HepG2 (cell line): ENCODE measurements around the gene FITM2. TPM values are rescaled to one million over a fixed set of nuclear protein-coding genes. Genes with fewer than 3 reads are reported as not detected.

Experiments
- ATAC-seq: fragments of 200-7000 bp; cut with Tn5 transposase; 3 replicates; pipeline ENCODE4 v1.9.1; 2020; ENCODE audit warnings: mild to moderate bottlenecking, moderate library complexity
- BruUV-seq: library from RNA; stranded (reverse); fragments of 400-500 nt; replicated peaks from 2 replicates; lab custom pipeline; 2021; lab: Mats Ljungman, UMichigan
- CTCF ChIA-PET: fragments of 300-600 bp; formaldehyde crosslinking; extraction: SDS; loops from one replicate; lab custom pipeline; 2021; ENCODE audit warnings: low total read pairs, inconsistent platforms, low intra/inter-chr PET ratio; lab: Yijun Ruan, JAX
- POLR2A ChIA-PET: fragments of 350-600 bp; sonication (Branson Sonifier 250); formaldehyde crosslinking; loops from one replicate; lab custom pipeline; 2020; ENCODE audit warnings: antibody characterized with exemption, inconsistent platforms; lab: Yijun Ruan, JAX
- DNase-seq: peaks from one replicate; pipeline ENCODE4 v3.0.0-alpha.2; 2015; ENCODE audit warnings: low spot score
- FAIRE-seq: peaks from 3 replicates; lab custom pipeline; 2011; peaks lifted over from hg19 to GRCh38; lab: Jason Lieb, UNC
- H2AFZ ChIP-seq: one replicate; pipeline ENCODE4 v1.6.1; 2011; ENCODE audit warnings: low read length, inconsistent platforms
- H3K27ac ChIP-seq: fragments of 300-600 bp; 3 replicates; pipeline ENCODE4 v1.8.0; 2011; ENCODE audit warnings: mixed run types, mild to moderate bottlenecking, mixed read lengths, low read length, inconsistent platforms; ENCODE audit not compliant: insufficient read depth; ENCODE audit errors: extremely low read length
- H3K27me3 ChIP-seq, 2 experiments: fragments of 200-600 bp in 1 of 2; 2 replicates in 1 of 2; 3 replicates in 1 of 2; pipeline versions ENCODE4 v1.6.0 to v1.8.0; 2011; ENCODE audit warnings: low read length in 2 of 2, mild to moderate bottlenecking in 2 of 2, moderate library complexity in 2 of 2, inconsistent platforms in 1 of 2; ENCODE audit not compliant: insufficient read depth in 2 of 2, control insufficient read depth in 1 of 2
- H3K36me3 ChIP-seq, 2 experiments: fragments of 200-600 bp in 1 of 2; replicated peaks in 1 of 2; 2 replicates in 1 of 2; 3 replicates in 1 of 2; pipeline versions ENCODE4 v1.5.1 to v1.8.0; 2011; ENCODE audit warnings: low read length in 2 of 2, inconsistent platforms in 1 of 2; ENCODE audit not compliant: insufficient read depth in 2 of 2, control insufficient read depth in 1 of 2
- H3K4me1 ChIP-seq: 2 replicates; pipeline ENCODE4 v1.5.1; 2012; ENCODE audit warnings: low read length, inconsistent platforms; ENCODE audit not compliant: insufficient read depth
- H3K4me2 ChIP-seq: 2 replicates; pipeline ENCODE4 v1.6.0; 2011; ENCODE audit warnings: low read depth, low read length, inconsistent platforms
- H3K4me3 ChIP-seq, 3 experiments: fragments of 200-600 bp in 1 of 3; sonication (generic), shearing (Covaris generic) in 1 of 3; replicated peaks in 1 of 3; 2 replicates each; pipeline ENCODE4 v1.5.1; 2011 to 2016; ENCODE audit warnings: low read length in 3 of 3, inconsistent platforms in 2 of 3, low read depth in 2 of 3, mild to moderate bottlenecking in 2 of 3, control low read depth in 1 of 3, mixed read lengths in 1 of 3; ENCODE audit not compliant: insufficient read depth in 1 of 3
- H3K79me2 ChIP-seq: one replicate; pipeline ENCODE4 v1.6.1; 2011; ENCODE audit warnings: low read length, inconsistent platforms; ENCODE audit not compliant: insufficient read depth
- H3K9ac ChIP-seq: 2 replicates; pipeline ENCODE4 v1.6.0; 2011; ENCODE audit warnings: mild to moderate bottlenecking, low read depth, low read length, inconsistent platforms; ENCODE audit not compliant: insufficient read depth
- H3K9me3 ChIP-seq: 2 replicates; pipeline ENCODE4 v1.5.1; 2012; ENCODE audit warnings: mild to moderate bottlenecking, low read length
- H4K20me1 ChIP-seq: 2 replicates; pipeline ENCODE4 v1.6.0; 2011; ENCODE audit warnings: inconsistent platforms, mild to moderate bottlenecking, low read length, moderate library complexity; ENCODE audit not compliant: insufficient read depth
- HOXA5 ChIP-seq: sonication (generic); formaldehyde crosslinking; IDR thresholded peaks from 2 replicates; pipeline ENCODE4 v1.4.0; 2020; ENCODE audit warnings: missing genetic modification reagents
- MBNL3 ChIP-seq: fragments of 250-450 bp; sonication (Bioruptor Pico); conservative IDR thresholded peaks from 2 replicates; pipeline ENCODE4 v1.8.0; 2022; ENCODE audit warnings: mild to moderate bottlenecking, inconsistent platforms
- NFIC ChIP-seq: IDR thresholded peaks from 2 replicates; pipeline ENCODE4 v1.6.1; 2012; ENCODE audit warnings: mild to moderate bottlenecking, low read length, inconsistent platforms
- NKX3-1 ChIP-seq: sonication (generic); formaldehyde crosslinking; IDR thresholded peaks from 2 replicates; pipeline ENCODE4 v1.5.0; 2020; ENCODE audit warnings: missing genetic modification reagents
- RAD51 ChIP-seq: fragments of 450-650 bp; IDR thresholded peaks from 2 replicates; pipeline ENCODE4 v1.6.1; 2016; ENCODE audit warnings: borderline replicate concordance
- SAFB2 ChIP-seq: sonication (generic); formaldehyde crosslinking; IDR thresholded peaks from 2 replicates; pipeline ENCODE4 v1.5.1; 2020; ENCODE audit warnings: missing genetic modification reagents, low read depth, mild to moderate bottlenecking, borderline replicate concordance
- TMF1 ChIP-seq: sonication (generic); formaldehyde crosslinking; IDR thresholded peaks from 2 replicates; pipeline ENCODE4 v1.8.1; 2022; ENCODE audit warnings: low read depth, missing genetic modification reagents
- YEATS4 ChIP-seq: sonication (generic); formaldehyde crosslinking; IDR thresholded peaks from 2 replicates; pipeline ENCODE4 v1.4.0; 2020; ENCODE audit warnings: missing genetic modification reagents, borderline replicate concordance
- ZC3H13 ChIP-seq: sonication (generic); formaldehyde crosslinking; IDR thresholded peaks from 2 replicates; pipeline ENCODE4 v1.8.1; 2023; ENCODE audit warnings: mild to moderate bottlenecking, missing genetic modification reagents, moderate library complexity
- ZNF205 ChIP-seq: IDR thresholded peaks from 2 replicates; pipeline ENCODE4 v1.6.1; 2018; ENCODE audit warnings: missing biosample characterization, missing genetic modification reagents
- ZNF570 ChIP-seq: sonication (generic); formaldehyde crosslinking; IDR thresholded peaks from 2 replicates; pipeline ENCODE4 v1.4.0; 2020; ENCODE audit warnings: mild to moderate bottlenecking, missing genetic modification reagents, borderline replicate concordance
- WGBS: methylation state at CpG from one replicate; pipeline ENCODE4 v1.1.6; 2017; ENCODE audit warnings: low lambda C conversion rate; 5-methylcytosine and 5-hydroxymethylcytosine counted together
- in situ Hi-C: cut with HindIII; loops from 2 replicates; pipeline ENCODE4 v1.10.0; 2017; ENCODE audit warnings: low pct_unique_long_range_greater_than_20kb; ENCODE audit not compliant: extremely low pct_ligation_motif_present
- intact Hi-C: fragments of 100-400 bp; cut with micrococcal nuclease; formaldehyde crosslinking; loops from one replicate; pipeline ENCODE4 v1.10.0; 2022; ENCODE audit not compliant: unreplicated experiment
- polyA plus RNA-seq, 8 experiments: library from polyadenylated mRNA; depleted of rRNA in 3 of 8; stranded (reverse) in 7 of 8; unstranded in 1 of 8; fragments of >200 nt; fragmentation: Illumina TruSeq in 4 of 8; extraction: Trizol in 4 of 8; gene quantifications; 2 replicates each; pipeline versions ENCODE4 v1.2.1 to v1.2.3, GENCODE V29; 2011 to 2016; ENCODE audit warnings: low read depth in 4 of 8, missing spikeins in 1 of 8, mixed read lengths in 1 of 8; ENCODE audit not compliant: insufficient read depth in 1 of 8
- total RNA-seq, 5 experiments: library from RNA; depleted of rRNA; stranded (reverse); fragments of >200 nt; fragmentation: Illumina TruSeq; extraction: Trizol; gene quantifications; 2 replicates each; pipeline ENCODE4 v1.2.3, GENCODE V29; 2016; ENCODE audit warnings: low read depth in 1 of 5
- TF ChIP-seq, protein P1 (sequence below): sonication (generic); formaldehyde crosslinking; conservative IDR thresholded peaks from 2 replicates; pipeline ENCODE4 v1.4.0; 2020; ENCODE audit warnings: missing genetic modification reagents
- TF ChIP-seq, protein P2 (sequence below): conservative IDR thresholded peaks from 2 replicates; pipeline ENCODE4 v1.6.1; 2018; ENCODE audit warnings: missing genetic modification reagents
- TF ChIP-seq, protein P3 (sequence below): IDR thresholded peaks from 2 replicates; pipeline ENCODE4 v1.6.1; 2016; ENCODE audit warnings: low read depth, control low read depth
- TF ChIP-seq, protein P4 (sequence below): sonication (generic); formaldehyde crosslinking; IDR thresholded peaks from 2 replicates; pipeline ENCODE4 v1.5.0; 2020; ENCODE audit warnings: mild to moderate bottlenecking, missing genetic modification reagents, borderline replicate concordance

The FITM2 gene
- total and polyA plus RNA-seq, 2 of the 13 experiments (the other 11 are each of a cell fraction or from before 2014, with no cell fraction given): 9.6 to 24.5 TPM

DNA sequence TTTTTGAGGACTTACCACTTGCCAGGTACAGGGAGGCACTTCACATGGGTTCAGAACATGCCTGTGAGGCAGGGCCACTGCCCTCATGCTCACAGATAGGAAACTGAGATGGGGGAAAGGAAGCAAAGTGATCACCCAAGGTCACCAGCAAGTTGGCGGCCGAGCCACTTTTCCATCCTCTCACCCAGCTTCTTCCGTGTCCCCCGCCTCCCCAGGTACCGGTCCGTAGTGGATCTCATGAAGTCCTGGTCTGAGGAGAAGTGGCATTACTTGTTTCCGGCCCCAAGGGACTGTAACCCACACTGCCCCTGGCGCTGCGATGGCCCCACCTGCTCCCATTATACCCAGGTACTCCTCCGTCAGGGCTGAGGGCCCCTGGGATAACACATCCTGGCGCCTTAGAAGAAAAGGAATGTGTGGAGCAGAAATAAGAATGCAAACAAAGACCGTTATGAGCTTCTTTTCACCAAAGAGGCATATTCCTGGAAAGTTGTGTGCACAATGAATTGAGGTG is 32.2 kb upstream of the FITM2 start:
- no peak for FAIRE-seq
- CTCF ChIA-PET: no interaction called here

DNA sequence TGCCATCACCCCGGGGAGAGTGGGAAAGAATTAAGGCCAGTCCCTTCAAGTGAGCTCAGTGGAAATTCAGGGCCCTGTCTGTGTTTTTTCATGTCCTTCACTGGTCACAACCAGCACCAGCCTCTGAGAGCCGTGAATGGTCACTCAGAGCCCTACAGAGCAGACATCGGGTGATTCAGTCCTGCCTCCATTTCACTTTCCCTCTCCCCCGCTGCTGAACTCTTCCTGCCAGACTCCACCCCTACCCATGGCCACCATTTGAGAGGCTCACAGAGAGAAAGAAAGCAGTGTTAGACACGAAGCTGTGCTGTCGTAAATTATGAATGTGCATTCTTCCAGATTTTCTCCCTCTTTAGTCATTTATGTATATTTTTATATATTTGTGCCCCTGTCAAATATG is 31.2 kb upstream of the FITM2 start:
- intact Hi-C loops: no loop called here
- in situ Hi-C loops: no loop called here
- FAIRE-seq (no peak), DNase-seq (no peak), ATAC-seq (no peak)
- no peak overlapping the region for H3K27ac ChIP-seq
- no peak overlapping the region for H3K4me3 ChIP-seq
- peaks cover 2% of the 10 kb centered on the region for H3K4me1 ChIP-seq
- no peak overlapping the region for H3K9ac ChIP-seq
- no peaks in the 10 kb centered on the region for H3K36me3 ChIP-seq
- H2AFZ ChIP-seq: no peak overlapping the region
- ChIA-PET CTCF (no interaction called here), POLR2A (interaction anchor here (1.7 kb wide), 1 partner anchor 14 kb away, joined by 6 read pairs; the partner anchor contains the start of gene HNF4A)
- H3K9me3 ChIP-seq: no peaks in the 10 kb centered on the region
- 72% methylated on average over 6 of the region's 6 CpGs for WGBS
- peaks cover 2 to 10% of the 10 kb centered on the region in 2 experiments; a peak in 3 of 5 replicates for H3K27me3 ChIP-seq
- H3K79me2 ChIP-seq: no peaks in the 10 kb centered on the region
- H4K20me1 ChIP-seq: no peaks in the 10 kb centered on the region
- H3K4me2 ChIP-seq: no peak overlapping the region
- BruUV-seq: no TSS peak
- TF ChIP-seq, protein P1, sequence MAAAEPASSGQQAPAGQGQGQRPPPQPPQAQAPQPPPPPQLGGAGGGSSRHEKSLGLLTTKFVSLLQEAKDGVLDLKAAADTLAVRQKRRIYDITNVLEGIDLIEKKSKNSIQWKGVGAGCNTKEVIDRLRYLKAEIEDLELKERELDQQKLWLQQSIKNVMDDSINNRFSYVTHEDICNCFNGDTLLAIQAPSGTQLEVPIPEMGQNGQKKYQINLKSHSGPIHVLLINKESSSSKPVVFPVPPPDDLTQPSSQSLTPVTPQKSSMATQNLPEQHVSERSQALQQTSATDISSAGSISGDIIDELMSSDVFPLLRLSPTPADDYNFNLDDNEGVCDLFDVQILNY (CRISPR knock-in tag): no peak
- TF ChIP-seq YEATS4 (CRISPR knock-in tag): no peak
- no peak for TF ChIP-seq RAD51
- TF ChIP-seq, protein P2, sequence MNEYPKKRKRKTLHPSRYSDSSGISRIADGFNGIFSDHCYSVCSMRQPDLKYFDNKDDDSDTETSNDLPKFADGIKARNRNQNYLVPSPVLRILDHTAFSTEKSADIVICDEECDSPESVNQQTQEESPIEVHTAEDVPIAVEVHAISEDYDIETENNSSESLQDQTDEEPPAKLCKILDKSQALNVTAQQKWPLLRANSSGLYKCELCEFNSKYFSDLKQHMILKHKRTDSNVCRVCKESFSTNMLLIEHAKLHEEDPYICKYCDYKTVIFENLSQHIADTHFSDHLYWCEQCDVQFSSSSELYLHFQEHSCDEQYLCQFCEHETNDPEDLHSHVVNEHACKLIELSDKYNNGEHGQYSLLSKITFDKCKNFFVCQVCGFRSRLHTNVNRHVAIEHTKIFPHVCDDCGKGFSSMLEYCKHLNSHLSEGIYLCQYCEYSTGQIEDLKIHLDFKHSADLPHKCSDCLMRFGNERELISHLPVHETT (CRISPR knock-in tag): no peak
- no peak for TF ChIP-seq ZNF570 (CRISPR knock-in tag)
- TF ChIP-seq NKX3-1 (CRISPR knock-in tag): no peak
- TF ChIP-seq ZNF205: no peak
- TF ChIP-seq, protein P3, sequence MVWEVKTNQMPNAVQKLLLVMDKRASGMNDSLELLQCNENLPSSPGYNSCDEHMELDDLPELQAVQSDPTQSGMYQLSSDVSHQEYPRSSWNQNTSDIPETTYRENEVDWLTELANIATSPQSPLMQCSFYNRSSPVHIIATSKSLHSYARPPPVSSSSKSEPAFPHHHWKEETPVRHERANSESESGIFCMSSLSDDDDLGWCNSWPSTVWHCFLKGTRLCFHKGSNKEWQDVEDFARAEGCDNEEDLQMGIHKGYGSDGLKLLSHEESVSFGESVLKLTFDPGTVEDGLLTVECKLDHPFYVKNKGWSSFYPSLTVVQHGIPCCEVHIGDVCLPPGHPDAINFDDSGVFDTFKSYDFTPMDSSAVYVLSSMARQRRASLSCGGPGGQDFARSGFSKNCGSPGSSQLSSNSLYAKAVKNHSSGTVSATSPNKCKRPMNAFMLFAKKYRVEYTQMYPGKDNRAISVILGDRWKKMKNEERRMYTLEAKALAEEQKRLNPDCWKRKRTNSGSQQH (CRISPR knock-in tag): no peak
- TF ChIP-seq SAFB2 (CRISPR knock-in tag): no peak

More for the DNA sequence above, 32.2 kb upstream of the FITM2 start:
- no peaks in the 10 kb centered on the region for H4K20me1 ChIP-seq
- no peak overlapping the region for H3K27ac ChIP-seq
- BruUV-seq: no TSS peak
- H3K27me3 ChIP-seq: 0 out of 5 replicates have a peak, but pooled peaks cover 0 to under 1% of the 10 kb centered on the region in 2 experiments
- H3K36me3 ChIP-seq: no peaks in the 10 kb centered on the region
- no peak overlapping the region for H2AFZ ChIP-seq
- no peaks in the 10 kb centered on the region for H3K79me2 ChIP-seq
- H3K9me3 ChIP-seq: no peaks in the 10 kb centered on the region
- 88% methylated on average over 12 of the region's 12 CpGs for WGBS
- intact Hi-C loops: no loop called here
- H3K9ac ChIP-seq: no peak overlapping the region
- in situ Hi-C loops: no loop called here
- TF ChIP-seq, protein P4, sequence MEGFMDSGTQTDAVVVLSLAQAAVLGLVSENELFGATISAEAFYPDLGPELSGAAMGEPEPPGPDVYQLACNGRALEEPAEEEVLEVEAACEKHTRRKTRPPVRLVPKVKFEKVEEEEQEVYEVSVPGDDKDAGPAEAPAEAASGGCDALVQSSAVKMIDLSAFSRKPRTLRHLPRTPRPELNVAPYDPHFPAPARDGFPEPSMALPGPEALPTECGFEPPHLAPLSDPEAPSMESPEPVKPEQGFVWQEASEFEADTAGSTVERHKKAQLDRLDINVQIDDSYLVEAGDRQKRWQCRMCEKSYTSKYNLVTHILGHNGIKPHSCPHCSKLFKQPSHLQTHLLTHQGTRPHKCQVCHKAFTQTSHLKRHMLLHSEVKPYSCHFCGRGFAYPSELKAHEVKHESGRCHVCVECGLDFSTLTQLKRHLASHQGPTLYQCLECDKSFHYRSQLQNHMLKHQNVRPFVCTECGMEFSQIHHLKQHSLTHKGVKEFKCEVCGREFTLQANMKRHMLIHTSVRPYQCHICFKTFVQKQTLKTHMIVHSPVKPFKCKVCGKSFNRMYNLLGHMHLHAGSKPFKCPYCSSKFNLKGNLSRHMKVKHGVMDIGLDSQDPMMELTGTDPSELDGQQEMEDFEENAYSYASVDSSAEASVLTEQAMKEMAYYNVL (CRISPR knock-in tag): no peak
- TF ChIP-seq ZC3H13 (no peak), NFIC (no peak), MBNL3 (CRISPR knock-in tag) (no peak), HOXA5 (CRISPR knock-in tag) (no peak), TMF1 (CRISPR knock-in tag) (no peak)
- DNase-seq (no peak), ATAC-seq (no peak)
- H3K4me1 ChIP-seq: peaks cover 12% of the 10 kb centered on the region
- H3K4me3 ChIP-seq: no peak overlapping the region
- no peak overlapping the region for H3K4me2 ChIP-seq
- POLR2A ChIA-PET: interaction anchor here (1.7 kb wide), 1 partner anchor 13 kb away, joined by 6 read pairs; the partner anchor contains the start of gene HNF4A
